Measurements from ENCODE around the gene TMEM132E.

DNA sequence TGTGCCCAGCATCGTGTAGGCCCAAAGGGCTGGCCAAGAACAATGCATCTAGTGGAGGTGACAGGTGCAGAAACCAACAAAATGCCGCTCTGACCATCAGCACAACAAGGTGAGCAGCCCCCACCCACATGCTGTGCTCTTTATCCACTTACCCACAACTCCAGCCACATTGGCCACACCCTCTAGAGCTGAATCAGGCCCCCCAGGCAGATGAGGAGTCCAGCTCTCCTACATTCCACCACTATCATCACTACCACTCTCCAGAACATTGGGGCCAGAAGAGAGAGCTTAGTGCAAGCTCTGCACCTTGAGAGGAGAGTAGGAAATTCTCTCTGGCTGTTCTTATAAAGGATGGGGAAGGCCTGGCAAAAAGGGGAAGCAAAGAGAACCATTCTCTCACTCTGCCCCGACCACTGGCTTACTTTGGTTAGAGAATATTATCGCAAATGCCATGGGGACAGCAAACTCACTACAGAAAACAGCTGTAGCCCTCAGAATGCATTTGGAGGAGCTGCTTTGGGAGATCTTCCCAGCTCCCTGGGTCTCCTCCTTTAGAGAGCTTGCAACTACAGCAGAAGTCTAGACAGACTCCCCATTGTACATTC is 75.0 kb downstream of the TMEM132E start:
- TF ChIP-seq, protein P1, sequence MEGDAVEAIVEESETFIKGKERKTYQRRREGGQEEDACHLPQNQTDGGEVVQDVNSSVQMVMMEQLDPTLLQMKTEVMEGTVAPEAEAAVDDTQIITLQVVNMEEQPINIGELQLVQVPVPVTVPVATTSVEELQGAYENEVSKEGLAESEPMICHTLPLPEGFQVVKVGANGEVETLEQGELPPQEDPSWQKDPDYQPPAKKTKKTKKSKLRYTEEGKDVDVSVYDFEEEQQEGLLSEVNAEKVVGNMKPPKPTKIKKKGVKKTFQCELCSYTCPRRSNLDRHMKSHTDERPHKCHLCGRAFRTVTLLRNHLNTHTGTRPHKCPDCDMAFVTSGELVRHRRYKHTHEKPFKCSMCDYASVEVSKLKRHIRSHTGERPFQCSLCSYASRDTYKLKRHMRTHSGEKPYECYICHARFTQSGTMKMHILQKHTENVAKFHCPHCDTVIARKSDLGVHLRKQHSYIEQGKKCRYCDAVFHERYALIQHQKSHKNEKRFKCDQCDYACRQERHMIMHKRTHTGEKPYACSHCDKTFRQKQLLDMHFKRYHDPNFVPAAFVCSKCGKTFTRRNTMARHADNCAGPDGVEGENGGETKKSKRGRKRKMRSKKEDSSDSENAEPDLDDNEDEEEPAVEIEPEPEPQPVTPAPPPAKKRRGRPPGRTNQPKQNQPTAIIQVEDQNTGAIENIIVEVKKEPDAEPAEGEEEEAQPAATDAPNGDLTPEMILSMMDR (IDR thresholded peaks at IDR 0.05): no peak
- TF ChIP-seq POLR2A (IDR thresholded peaks at IDR 0.05) (no peak), POLR2AphosphoS5 (IDR thresholded peaks at IDR 0.05) (no peak)
